SU-DHL-6 (cell line): ENCODE data around the gene RANBP2.

Experiments
- H2AFZ ChIP-seq: fragments of 200-600 bp; sonication (generic); 2 replicates; pipeline ENCODE4 v1.6.1; 2014; ENCODE audit warnings: low read depth, mild to moderate bottlenecking, moderate library complexity, mixed read lengths, antibody characterized with exemption, low read length; ENCODE audit not compliant: severe bottlenecking
- H3F3A ChIP-seq: fragments of 200-600 bp; shearing (Covaris generic); 2 replicates; pipeline ENCODE4 v1.6.0; 2016; ENCODE audit warnings: antibody characterized with exemption, mild to moderate bottlenecking; ENCODE audit not compliant: insufficient read depth
- H3K27ac ChIP-seq: fragments of 200-600 bp; sonication (generic); 2 replicates; pipeline ENCODE4 v1.5.1; 2016; ENCODE audit warnings: low read depth, mild to moderate bottlenecking, low read length, moderate library complexity, mixed read lengths
- H3K27me3 ChIP-seq: fragments of 200-600 bp; sonication (generic), shearing (Covaris generic); 2 replicates; pipeline ENCODE4 v1.6.0; 2014; ENCODE audit warnings: mild to moderate bottlenecking, low read length
- H3K36me3 ChIP-seq: fragments of 200-600 bp; sonication (generic); 2 replicates; pipeline ENCODE4 v1.6.1; 2014; ENCODE audit warnings: mild to moderate bottlenecking, low read length, mixed read lengths
- H3K4me2 ChIP-seq: fragments of 300-600, 200-600 bp; shearing (Covaris generic), sonication (generic); 2 replicates; pipeline ENCODE4 v1.6.0; 2014; ENCODE audit warnings: low read length, low read depth, mild to moderate bottlenecking; ENCODE audit not compliant: poor library complexity, severe bottlenecking
- H3K4me3 ChIP-seq: fragments of 200-600 bp; sonication (generic); 2 replicates; pipeline ENCODE4 v1.5.1; 2014; ENCODE audit warnings: antibody characterized with exemption, low read length, mild to moderate bottlenecking, mixed read lengths; ENCODE audit not compliant: insufficient read depth, poor library complexity, severe bottlenecking
- H3K79me2 ChIP-seq: fragments of 200-600 bp; sonication (generic); 2 replicates; pipeline ENCODE4 v1.6.1; 2014; ENCODE audit warnings: mild to moderate bottlenecking, low read length, moderate library complexity; ENCODE audit not compliant: insufficient read depth
- H3K9ac ChIP-seq: fragments of 200-600 bp; sonication (generic); 2 replicates; pipeline ENCODE4 v1.7.0; 2014; ENCODE audit warnings: mild to moderate bottlenecking, low read length
- H3K9me2 ChIP-seq: fragments of 200-600 bp; sonication (generic); replicated peaks from 2 replicates; pipeline ENCODE4 v1.6.1; 2014; ENCODE audit warnings: low read length; ENCODE audit not compliant: insufficient read depth
- H3K9me3 ChIP-seq: fragments of 200-600 bp; sonication (generic); 2 replicates; pipeline ENCODE4 v1.6.1; 2014; ENCODE audit warnings: low read length, mixed read lengths; ENCODE audit not compliant: insufficient read depth
- H4K20me1 ChIP-seq: fragments of 200-600 bp; sonication (generic); 2 replicates; pipeline ENCODE4 v1.6.1; 2014; ENCODE audit warnings: low read depth, mild to moderate bottlenecking, antibody characterized with exemption, low read length, moderate library complexity, mixed read lengths
- EZH2phosphoT487 ChIP-seq: fragments of 200-600 bp; sonication (generic), shearing (Covaris generic); conservative IDR thresholded peaks from 2 replicates; pipeline ENCODE4 v1.6.1; 2018; ENCODE audit warnings: mild to moderate bottlenecking, antibody characterized with exemption, low read length, moderate library complexity, mixed read lengths
- TF ChIP-seq, protein P1 (sequence below): fragments of 200-600 bp; sonication (generic); IDR thresholded peaks from one replicate; pipeline ENCODE4 v1.5.1; 2017; ENCODE audit warnings: antibody characterized with exemption, mild to moderate bottlenecking, low read length, moderate library complexity; ENCODE audit not compliant: insufficient read depth, poor library complexity, severe bottlenecking

The RANBP2 gene

DNA sequence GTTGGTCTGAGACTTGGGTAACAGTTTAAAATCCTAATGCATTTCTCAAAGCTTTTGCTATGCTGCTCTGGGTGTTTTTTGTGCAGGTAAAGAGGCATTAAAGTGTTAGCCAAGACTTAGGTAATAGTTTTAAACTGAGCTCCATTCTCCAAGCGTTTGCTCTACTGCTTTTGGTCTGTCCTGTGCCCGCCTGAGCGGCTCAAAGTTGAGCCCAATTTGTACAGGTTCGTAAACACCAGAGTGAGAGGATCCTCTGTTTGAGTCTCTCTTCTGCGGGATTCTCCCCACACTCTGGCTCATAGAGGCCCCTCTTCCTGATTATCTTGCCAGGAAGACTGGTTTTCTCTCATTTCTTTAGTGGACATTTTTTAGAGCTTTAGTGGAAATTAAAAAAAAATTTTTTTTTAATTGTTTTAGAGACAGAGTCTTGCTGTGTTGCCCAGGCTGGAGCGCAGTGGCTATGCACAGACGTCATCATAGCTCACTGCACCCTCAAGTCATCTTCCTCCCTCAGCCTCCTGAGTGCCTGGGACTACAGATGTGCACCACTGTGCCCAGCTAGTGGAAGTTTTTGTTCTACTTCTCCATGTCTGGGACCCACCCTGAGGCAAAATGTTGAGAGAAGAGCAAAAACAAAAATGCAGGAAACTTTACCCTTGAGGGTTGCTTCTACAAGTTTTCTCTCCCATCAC lies 83.9 kb downstream of the RANBP2 start:
- TF ChIP-seq EZH2phosphoT487 = no peak
- TF ChIP-seq, protein P1, sequence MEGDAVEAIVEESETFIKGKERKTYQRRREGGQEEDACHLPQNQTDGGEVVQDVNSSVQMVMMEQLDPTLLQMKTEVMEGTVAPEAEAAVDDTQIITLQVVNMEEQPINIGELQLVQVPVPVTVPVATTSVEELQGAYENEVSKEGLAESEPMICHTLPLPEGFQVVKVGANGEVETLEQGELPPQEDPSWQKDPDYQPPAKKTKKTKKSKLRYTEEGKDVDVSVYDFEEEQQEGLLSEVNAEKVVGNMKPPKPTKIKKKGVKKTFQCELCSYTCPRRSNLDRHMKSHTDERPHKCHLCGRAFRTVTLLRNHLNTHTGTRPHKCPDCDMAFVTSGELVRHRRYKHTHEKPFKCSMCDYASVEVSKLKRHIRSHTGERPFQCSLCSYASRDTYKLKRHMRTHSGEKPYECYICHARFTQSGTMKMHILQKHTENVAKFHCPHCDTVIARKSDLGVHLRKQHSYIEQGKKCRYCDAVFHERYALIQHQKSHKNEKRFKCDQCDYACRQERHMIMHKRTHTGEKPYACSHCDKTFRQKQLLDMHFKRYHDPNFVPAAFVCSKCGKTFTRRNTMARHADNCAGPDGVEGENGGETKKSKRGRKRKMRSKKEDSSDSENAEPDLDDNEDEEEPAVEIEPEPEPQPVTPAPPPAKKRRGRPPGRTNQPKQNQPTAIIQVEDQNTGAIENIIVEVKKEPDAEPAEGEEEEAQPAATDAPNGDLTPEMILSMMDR = no peak
- H3K4me3 ChIP-seq = no peak overlapping the region
- no peaks in the 10 kb centered on the region for H3K9me2 ChIP-seq
- H3K27me3 ChIP-seq = no peaks in the 10 kb centered on the region
- H3K9me3 ChIP-seq = no peaks in the 10 kb centered on the region
- H3K9ac ChIP-seq = no peak overlapping the region
- H3K4me2 ChIP-seq = no peak overlapping the region
- peaks cover 51% of the 10 kb centered on the region for H3K79me2 ChIP-seq
- H3F3A ChIP-seq = peaks cover 11% of the 10 kb centered on the region; the same call in 1 of the 2 replicates
- H2AFZ ChIP-seq = no peak overlapping the region
- no peak overlapping the region for H3K27ac ChIP-seq
- H4K20me1 ChIP-seq = no peaks in the 10 kb centered on the region
- H3K36me3 ChIP-seq = peaks cover 64% of the 10 kb centered on the region

DNA sequence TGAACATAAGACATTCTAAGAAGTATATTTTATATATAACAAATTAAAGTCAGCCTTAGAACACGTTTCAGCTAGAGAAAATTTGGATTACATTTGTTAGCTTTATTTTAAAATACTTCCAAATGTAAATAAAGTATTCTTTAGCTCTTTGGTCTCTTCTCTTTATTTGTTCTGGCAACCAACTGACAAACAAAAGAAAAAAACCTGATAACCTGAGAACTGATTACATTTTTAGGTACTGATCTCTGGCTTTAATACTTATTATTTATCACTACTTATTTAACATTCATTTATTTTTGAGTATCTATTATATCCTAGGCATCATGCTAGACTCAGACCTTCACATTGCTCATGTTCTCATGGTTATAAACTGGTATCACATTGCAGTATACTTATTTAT lies 85.8 kb downstream of the RANBP2 start:
- H3K27ac ChIP-seq = no peak overlapping the region
- no peak overlapping the region for H3K4me2 ChIP-seq
- no peak for TF ChIP-seq EZH2phosphoT487
- TF ChIP-seq, protein P1 = no peak
- H3K36me3 ChIP-seq = peaks cover 64% of the 10 kb centered on the region
- H3K9me3 ChIP-seq = no peaks in the 10 kb centered on the region; the same call in 1 of the 2 replicates
- peaks cover 11% of the 10 kb centered on the region; the same call in 1 of the 2 replicates for H3F3A ChIP-seq
- H4K20me1 ChIP-seq = no peaks in the 10 kb centered on the region
- H3K27me3 ChIP-seq = no peaks in the 10 kb centered on the region
- H2AFZ ChIP-seq = no peak overlapping the region
- no peak overlapping the region for H3K4me3 ChIP-seq
- H3K9ac ChIP-seq = no peak overlapping the region
- peaks cover 58% of the 10 kb centered on the region for H3K79me2 ChIP-seq
- H3K9me2 ChIP-seq = no peaks in the 10 kb centered on the region

DNA sequence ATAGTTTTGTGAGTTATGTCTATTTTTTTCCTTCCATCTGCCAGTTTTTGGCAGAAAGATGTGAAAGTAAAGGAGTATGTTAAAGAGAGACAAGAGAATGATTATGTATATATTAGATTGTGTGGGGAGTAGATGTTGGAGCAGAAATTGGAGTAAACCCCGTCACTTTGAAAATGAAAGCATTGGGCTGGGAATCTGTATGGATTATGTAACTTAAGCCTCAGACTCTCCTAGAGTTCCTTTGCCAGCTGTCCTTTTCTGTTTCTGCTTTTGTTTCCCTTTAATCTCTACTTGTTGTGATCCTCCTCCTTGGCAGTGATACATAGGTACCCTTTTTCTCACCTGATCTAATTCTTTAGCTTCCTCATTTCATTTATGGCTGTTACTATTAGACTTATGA lies 86.5 kb downstream of the RANBP2 start:
- H3K9me3 ChIP-seq = no peaks in the 10 kb centered on the region; the same call in 1 of the 2 replicates

More for the DNA sequence above, 86.5 kb downstream of the RANBP2 start:
- Histone ChIP-seq H3F3A (peaks cover 11% of the 10 kb centered on the region; the same call in 1 of the 2 replicates), H3K27ac (no peak overlapping the region), H3K36me3 (peaks cover 68% of the 10 kb centered on the region), H3K4me3 (no peak overlapping the region), H2AFZ (no peak overlapping the region), H3K4me2 (no peak overlapping the region), H3K79me2 (peaks cover 62% of the 10 kb centered on the region), H3K9ac (no peak overlapping the region), H4K20me1 (no peaks in the 10 kb centered on the region), H3K9me2 (no peaks in the 10 kb centered on the region), H3K27me3 (no peaks in the 10 kb centered on the region)
- no peak for TF ChIP-seq EZH2phosphoT487
- TF ChIP-seq, protein P1 = no peak
